Astrocyte (in vitro differentiated cells and primary cell): ENCODE data around the gene ITPK1. TPM values are rescaled to one million over a fixed set of nuclear protein-coding genes. Genes with fewer than 3 reads are reported as not detected.

ENCODE experiments used
- DNase-seq: peaks from one replicate; pipeline ENCODE4 v3.0.0-alpha.2; 2010; ENCODE audit warnings: low read depth
- FAIRE-seq: peaks from 2 replicates; lab custom pipeline; 2011; peaks lifted over from hg19 to GRCh38; lab: Jason Lieb, UNC
- H2AFZ ChIP-seq: 2 replicates; pipeline ENCODE4 v1.6.0; 2012; ENCODE audit warnings: low read depth, low read length, inconsistent platforms
- H3K27ac ChIP-seq: 2 replicates; pipeline ENCODE4 v1.5.1; 2011; ENCODE audit warnings: low read depth, low read length, inconsistent platforms
- H3K27me3 ChIP-seq: 2 replicates; pipeline ENCODE4 v1.6.0; 2011; ENCODE audit warnings: low read length, inconsistent platforms; ENCODE audit not compliant: insufficient read depth
- H3K36me3 ChIP-seq: 2 replicates; pipeline ENCODE4 v1.5.1; 2011; ENCODE audit warnings: low read length, inconsistent platforms; ENCODE audit not compliant: insufficient read depth
- H3K4me1 ChIP-seq: 2 replicates; pipeline ENCODE4 v1.5.1; 2011; ENCODE audit warnings: low read length, inconsistent platforms; ENCODE audit not compliant: insufficient read depth
- H3K4me2 ChIP-seq: 2 replicates; pipeline ENCODE4 v1.6.0; 2012; ENCODE audit warnings: low read length, inconsistent platforms
- H3K4me3 ChIP-seq: 2 replicates; pipeline ENCODE4 v1.5.1; 2011; ENCODE audit warnings: low read depth, mild to moderate bottlenecking, low read length, inconsistent platforms; ENCODE audit not compliant: insufficient read depth
- H3K79me2 ChIP-seq: 2 replicates; pipeline ENCODE4 v1.6.0; 2012; ENCODE audit warnings: mild to moderate bottlenecking, low read length, inconsistent platforms; ENCODE audit not compliant: insufficient read depth
- H3K9ac ChIP-seq: 2 replicates; pipeline ENCODE4 v1.6.0; 2012; ENCODE audit warnings: mild to moderate bottlenecking, low read length, inconsistent platforms
- H3K9me3 ChIP-seq: 2 replicates; pipeline ENCODE4 v1.5.1; 2012; ENCODE audit warnings: low read depth, mild to moderate bottlenecking, low read length, inconsistent platforms; ENCODE audit not compliant: insufficient read depth
- H4K20me1 ChIP-seq: 2 replicates; pipeline ENCODE4 v1.6.0; 2012; ENCODE audit warnings: low read length, inconsistent platforms; ENCODE audit not compliant: insufficient read depth
- H3K27ac Mint-ChIP-seq: one replicate; pipeline ENCODE4 v1.8.0; 2021; ENCODE audit warnings: mild to moderate bottlenecking, mixed read lengths; ENCODE audit not compliant: unreplicated experiment
- H3K27me3 Mint-ChIP-seq: one replicate; pipeline ENCODE4 v1.8.0; 2021; ENCODE audit warnings: low read depth, mixed read lengths; ENCODE audit not compliant: unreplicated experiment
- H3K36me3 Mint-ChIP-seq: one replicate; pipeline ENCODE4 v1.8.0; 2021; ENCODE audit warnings: low read depth, mixed read lengths; ENCODE audit not compliant: unreplicated experiment
- H3K4me1 Mint-ChIP-seq: one replicate; pipeline ENCODE4 v1.8.0; 2021; ENCODE audit warnings: low read depth, mixed read lengths; ENCODE audit not compliant: unreplicated experiment
- H3K4me3 Mint-ChIP-seq: one replicate; pipeline ENCODE4 v1.8.0; 2021; ENCODE audit warnings: mild to moderate bottlenecking, moderate library complexity, mixed read lengths; ENCODE audit not compliant: unreplicated experiment
- H3K9me3 Mint-ChIP-seq: one replicate; pipeline ENCODE4 v1.8.0; 2021; ENCODE audit warnings: mild to moderate bottlenecking, mixed read lengths; ENCODE audit not compliant: unreplicated experiment
- CTCF ChIP-seq: IDR thresholded peaks from 2 replicates; pipeline ENCODE4 v1.5.1; 2011; ENCODE audit warnings: low read depth, mild to moderate bottlenecking, inconsistent platforms, low read length, moderate library complexity; ENCODE audit not compliant: insufficient read depth
- EZH2 ChIP-seq: IDR thresholded peaks from 2 replicates; pipeline ENCODE4 v1.6.1; 2012; ENCODE audit warnings: mild to moderate bottlenecking, low read length, inconsistent platforms; ENCODE audit not compliant: insufficient read depth
- total RNA-seq: library from RNA; stranded (reverse); gene quantifications from 2 replicates; pipeline ENCODE4 v1.2.1, GENCODE V29; 2021

The ITPK1 gene
- total RNA-seq, 1 donor from 2014 or later, result 13.0 TPM

GRCh38 chr14:92928258-92928629 lies 187.5 kb downstream of the ITPK1 start:
- DNase-seq (no peak), FAIRE-seq (no peak)
- no peaks in the 10 kb centered on the region for H3K36me3 Mint-ChIP-seq
- Histone ChIP-seq H3K79me2 (no peaks in the 10 kb centered on the region), H4K20me1 (no peaks in the 10 kb centered on the region), H3K4me3 (no peak overlapping the region), H3K4me2 (no peak overlapping the region), H3K36me3 (no peaks in the 10 kb centered on the region), H3K4me1 (no peaks in the 10 kb centered on the region), H3K9me3 (no peaks in the 10 kb centered on the region), H2AFZ (no peak overlapping the region), H3K27me3 (peaks cover 25% of the 10 kb centered on the region), H3K9ac (no peak overlapping the region), H3K27ac (no peak overlapping the region)
- H3K4me1 Mint-ChIP-seq, result no peaks in the 10 kb centered on the region
- peaks cover 2% of the 10 kb centered on the region for H3K9me3 Mint-ChIP-seq
- no peak overlapping the region for H3K27ac Mint-ChIP-seq
- no peak for TF ChIP-seq CTCF
- TF ChIP-seq EZH2, result no peak
- H3K27me3 Mint-ChIP-seq, result peaks cover 59% of the 10 kb centered on the region
- H3K4me3 Mint-ChIP-seq, result no peak overlapping the region

GRCh38 chr14:92927349-92928257 lies 188.1 kb downstream of the ITPK1 start:
- H3K27me3 Mint-ChIP-seq, result peaks cover 61% of the 10 kb centered on the region
- H3K36me3 Mint-ChIP-seq, result no peaks in the 10 kb centered on the region
- no peaks in the 10 kb centered on the region for H3K4me1 Mint-ChIP-seq
- Histone ChIP-seq H3K4me3 (no peak overlapping the region), H3K9me3 (no peaks in the 10 kb centered on the region), H2AFZ (no peak overlapping the region), H3K27me3 (peaks cover 26% of the 10 kb centered on the region), H3K27ac (no peak overlapping the region), H3K9ac (no peak overlapping the region), H3K79me2 (no peaks in the 10 kb centered on the region), H3K4me1 (no peaks in the 10 kb centered on the region), H3K36me3 (no peaks in the 10 kb centered on the region), H3K4me2 (no peak overlapping the region), H4K20me1 (no peaks in the 10 kb centered on the region)
- no peak for TF ChIP-seq CTCF
- no peak for DNase-seq
- FAIRE-seq, result no peak
- peaks cover 2% of the 10 kb centered on the region for H3K9me3 Mint-ChIP-seq
- H3K4me3 Mint-ChIP-seq, result no peak overlapping the region
- no peak overlapping the region for H3K27ac Mint-ChIP-seq

DNA sequence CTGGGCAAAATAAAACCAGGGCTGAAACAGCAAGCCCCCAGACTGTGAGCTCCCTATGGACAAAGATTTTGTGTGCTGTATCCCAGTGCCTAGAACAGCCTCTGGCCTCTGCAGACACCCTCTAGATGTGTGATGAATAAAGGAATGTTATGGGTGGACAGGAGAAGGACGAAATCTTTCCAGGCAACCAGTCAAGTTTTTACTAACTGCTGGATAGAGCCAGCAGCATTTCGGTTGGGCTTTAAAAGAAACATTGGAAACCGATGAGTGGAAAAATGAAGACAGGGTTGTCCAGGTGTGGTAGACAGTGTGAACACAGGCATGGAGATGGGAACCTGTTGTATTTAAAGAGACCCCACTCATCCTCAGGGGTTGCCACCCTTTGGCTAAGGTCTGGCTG lies 188.8 kb downstream of the ITPK1 start:
- no peaks in the 10 kb centered on the region for H3K36me3 ChIP-seq
- Mint-ChIP-seq H3K4me1 (no peaks in the 10 kb centered on the region), H3K9me3 (peaks cover 4% of the 10 kb centered on the region), H3K27ac (no peak overlapping the region), H3K4me3 (no peak overlapping the region), H3K36me3 (no peaks in the 10 kb centered on the region), H3K27me3 (peaks cover 64% of the 10 kb centered on the region)
- no peak overlapping the region for H2AFZ ChIP-seq
- H4K20me1 ChIP-seq, result no peaks in the 10 kb centered on the region
- TF ChIP-seq EZH2 (no peak), CTCF (no peak)
- H3K27me3 ChIP-seq, result peaks cover 32% of the 10 kb centered on the region
- H3K4me1 ChIP-seq, result no peaks in the 10 kb centered on the region
- H3K4me3 ChIP-seq, result no peak overlapping the region
- DNase-seq (no peak), FAIRE-seq (no peak)
- no peaks in the 10 kb centered on the region for H3K9me3 ChIP-seq
- H3K4me2 ChIP-seq, result no peak overlapping the region
- H3K79me2 ChIP-seq, result no peaks in the 10 kb centered on the region
- no peak overlapping the region for H3K27ac ChIP-seq
- no peak overlapping the region for H3K9ac ChIP-seq
